ENCODE results near the gene TNNT2.

- TF ChIP-seq CTCF (IDR thresholded peaks at IDR 0.05; ENCODE audit: low read depth, low read length) (peak; percentile 40), POLR2A (IDR thresholded peaks at IDR 0.05; ENCODE audit: extremely low read depth, insufficient read length) (no peak)
Measured at GRCh38 chr1:201309416-201309815, 68.1 kb downstream of the TNNT2 start.

Measured in NB4 (cell line).